ENCODE data around the gene ABCG8. TPM values are rescaled to one million over a fixed set of nuclear protein-coding genes. Genes with fewer than 3 reads are reported as not detected.

Gene ABCG8
- polyA plus RNA-seq, 1 of the 3 experiments (the other 2 are of a cell fraction) = not detected

- Histone ChIP-seq H3K36me3 (replicated peaks in 1 of 2; ENCODE audit: control insufficient read depth in 1 of 2, insufficient read depth in 2 of 2, low read length in 1 of 2) (peaks cover 36 to 42% of the 10 kb centered on the region in 2 experiments), H3K4me3 (ENCODE audit: low read depth in 2 of 2, low read length in 1 of 2) (no peak overlapping the region), H3K27me3 (ENCODE audit: insufficient read depth) (no peaks in the 10 kb centered on the region), H3F3A (replicated peaks; ENCODE audit: insufficient read depth) (peaks cover 4% of the 10 kb centered on the region), H3K4me1 (ENCODE audit: control insufficient read depth in 1 of 2, insufficient read depth in 2 of 2, low read depth in 1 of 2, low read length in 1 of 2) (peaks cover 0 to 7% of the 10 kb centered on the region in 2 experiments; a peak in 1 of 4 replicates), H2AFZ (ENCODE audit: low read depth) (no peak overlapping the region), H3K4me2 (no peak overlapping the region), H3K9me3 (no peaks in the 10 kb centered on the region), H3K79me2 (ENCODE audit: insufficient read depth) (no peaks in the 10 kb centered on the region), H3K9me2 (no peaks in the 10 kb centered on the region), H3K9ac (no peak overlapping the region), H4K20me1 (ENCODE audit: insufficient read depth) (no peaks in the 10 kb centered on the region), H3K27ac (ENCODE audit: low read depth in 2 of 2, low read length in 1 of 2) (no peak overlapping the region)
- WGBS (ENCODE audit: low lambda C conversion rate) = 81% methylated on average over 5 of the region's 5 CpGs
- POLR2A ChIA-PET = no interaction called here
- CTCF ChIA-PET = interaction anchor here (0.6 to 1.6 kb wide), 5 partner anchors 17 to 1071 kb away, joined by 3 read pairs; no protein-coding TSS in a partner anchor
- TF ChIP-seq TCF12 (IDR thresholded peaks at IDR 0.05) (no peak), FOXM1 (IDR thresholded peaks at IDR 0.05; ENCODE audit: low read depth) (no peak), FOXJ3 (CRISPR knock-in tag; IDR thresholded peaks at IDR 0.05) (no peak), EP300 (IDR thresholded peaks at IDR 0.05; ENCODE audit: borderline replicate concordance in 1 of 2, low read depth in 1 of 2, low read length in 1 of 2) (no peak), MAX (IDR thresholded peaks at IDR 0.05; ENCODE audit: low read depth) (no peak), PBX3 (IDR thresholded peaks at IDR 0.05) (no peak), MEF2A (IDR thresholded peaks at IDR 0.05; ENCODE audit: borderline replicate concordance, low read depth) (no peak), ELF1 (IDR thresholded peaks at IDR 0.05) (no peak), IRF3 (IDR thresholded peaks at IDR 0.05; ENCODE audit: low read depth, low read length) (no peak), JUND (IDR thresholded peaks at IDR 0.05) (no peak), MXI1 (IDR thresholded peaks at IDR 0.05; ENCODE audit: low read depth, low read length) (no peak), ZBTB33 (IDR thresholded peaks at IDR 0.05; ENCODE audit: borderline replicate concordance, low read depth) (no peak), NFIC (IDR thresholded peaks at IDR 0.05; ENCODE audit: borderline replicate concordance) (no peak), USF2 (IDR thresholded peaks at IDR 0.05; ENCODE audit: borderline replicate concordance, low read depth, low read length) (no peak), RXRA (IDR thresholded peaks at IDR 0.05; ENCODE audit: borderline replicate concordance, low read depth) (no peak), RFX5 (IDR thresholded peaks at IDR 0.05; ENCODE audit: low read length) (no peak), EZH2phosphoT487 (IDR thresholded peaks at IDR 0.05; ENCODE audit: borderline replicate concordance, low read depth) (no peak)
- TF ChIP-seq, protein P1, sequence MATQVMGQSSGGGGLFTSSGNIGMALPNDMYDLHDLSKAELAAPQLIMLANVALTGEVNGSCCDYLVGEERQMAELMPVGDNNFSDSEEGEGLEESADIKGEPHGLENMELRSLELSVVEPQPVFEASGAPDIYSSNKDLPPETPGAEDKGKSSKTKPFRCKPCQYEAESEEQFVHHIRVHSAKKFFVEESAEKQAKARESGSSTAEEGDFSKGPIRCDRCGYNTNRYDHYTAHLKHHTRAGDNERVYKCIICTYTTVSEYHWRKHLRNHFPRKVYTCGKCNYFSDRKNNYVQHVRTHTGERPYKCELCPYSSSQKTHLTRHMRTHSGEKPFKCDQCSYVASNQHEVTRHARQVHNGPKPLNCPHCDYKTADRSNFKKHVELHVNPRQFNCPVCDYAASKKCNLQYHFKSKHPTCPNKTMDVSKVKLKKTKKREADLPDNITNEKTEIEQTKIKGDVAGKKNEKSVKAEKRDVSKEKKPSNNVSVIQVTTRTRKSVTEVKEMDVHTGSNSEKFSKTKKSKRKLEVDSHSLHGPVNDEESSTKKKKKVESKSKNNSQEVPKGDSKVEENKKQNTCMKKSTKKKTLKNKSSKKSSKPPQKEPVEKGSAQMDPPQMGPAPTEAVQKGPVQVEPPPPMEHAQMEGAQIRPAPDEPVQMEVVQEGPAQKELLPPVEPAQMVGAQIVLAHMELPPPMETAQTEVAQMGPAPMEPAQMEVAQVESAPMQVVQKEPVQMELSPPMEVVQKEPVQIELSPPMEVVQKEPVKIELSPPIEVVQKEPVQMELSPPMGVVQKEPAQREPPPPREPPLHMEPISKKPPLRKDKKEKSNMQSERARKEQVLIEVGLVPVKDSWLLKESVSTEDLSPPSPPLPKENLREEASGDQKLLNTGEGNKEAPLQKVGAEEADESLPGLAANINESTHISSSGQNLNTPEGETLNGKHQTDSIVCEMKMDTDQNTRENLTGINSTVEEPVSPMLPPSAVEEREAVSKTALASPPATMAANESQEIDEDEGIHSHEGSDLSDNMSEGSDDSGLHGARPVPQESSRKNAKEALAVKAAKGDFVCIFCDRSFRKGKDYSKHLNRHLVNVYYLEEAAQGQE (IDR thresholded peaks at IDR 0.05; ENCODE audit: low read depth, low read length) = no peak
- no peak for DNase-seq
Observed at GRCh38 chr2:43884689-43885088, 45.9 kb downstream of the ABCG8 start.
